Spinal cord (tissue), 10 donors: ENCODE measurements around the gene PGAP1. TPM values are rescaled to one million over a fixed set of nuclear protein-coding genes. Genes with fewer than 3 reads are reported as not detected.
"Not testable (repeated sequence)": the region's sequence is repeated elsewhere in the genome, so short reads cannot be mapped to it uniquely, and the experiment has no call there.

Experiments used
- DNase-seq, 6 donors: peaks; one replicate each; pipeline versions ENCODE4 v3.0.0 to v3.0.0-alpha.2; 2013 to 2015; ENCODE audit warnings: low spot score in 6 of 6, low read depth in 4 of 6
- H3K27ac ChIP-seq: one replicate; pipeline ENCODE4 v1.5.1; 2013; ENCODE audit warnings: low read depth, low read length, control low read depth
- H3K27me3 ChIP-seq: one replicate; pipeline ENCODE4 v1.6.1; 2013; ENCODE audit warnings: low read length; ENCODE audit not compliant: control insufficient read depth, insufficient read depth
- H3K36me3 ChIP-seq: one replicate; pipeline ENCODE4 v1.6.1; 2013; ENCODE audit warnings: low read length; ENCODE audit not compliant: control insufficient read depth, insufficient read depth
- H3K4me1 ChIP-seq: one replicate; pipeline ENCODE4 v1.6.1; 2013; ENCODE audit warnings: low read length; ENCODE audit not compliant: control insufficient read depth, insufficient read depth
- H3K4me3 ChIP-seq: one replicate; pipeline ENCODE4 v1.5.1; 2013; ENCODE audit warnings: low read depth, low read length, control low read depth
- H3K9me3 ChIP-seq: one replicate; pipeline ENCODE4 v1.6.1; 2013; ENCODE audit warnings: low read length; ENCODE audit not compliant: control insufficient read depth, insufficient read depth
- WGBS: methylation state at CpG from one replicate; pipeline ENCODE4 v1.1.5; 2013; ENCODE audit warnings: missing lambda C conversion rate; ENCODE audit not compliant: insufficient coverage; 5-methylcytosine and 5-hydroxymethylcytosine counted together
- polyA plus RNA-seq, 2 donors: library from polyadenylated mRNA; unstranded; fragments of 120-200 nt; gene quantifications; one replicate each; pipeline ENCODE4 v1.2.1, GENCODE V29; 2013; ENCODE audit not compliant: insufficient read length in 2 of 2
- total RNA-seq, 2 donors: library from RNA; depleted of rRNA in 1 of 2; stranded (reverse); fragments of 120-200 nt in 1 of 2; fragments of >200 nt in 1 of 2; gene quantifications; one replicate each; pipeline versions ENCODE4 v1.2.3 to v1.2.4, GENCODE V29; 2013 to 2014
- donor health status: healthy.

The PGAP1 gene
- total and polyA plus RNA-seq, 4 donors: 23.0 to 82.4 (median 29.8) TPM

DNA sequence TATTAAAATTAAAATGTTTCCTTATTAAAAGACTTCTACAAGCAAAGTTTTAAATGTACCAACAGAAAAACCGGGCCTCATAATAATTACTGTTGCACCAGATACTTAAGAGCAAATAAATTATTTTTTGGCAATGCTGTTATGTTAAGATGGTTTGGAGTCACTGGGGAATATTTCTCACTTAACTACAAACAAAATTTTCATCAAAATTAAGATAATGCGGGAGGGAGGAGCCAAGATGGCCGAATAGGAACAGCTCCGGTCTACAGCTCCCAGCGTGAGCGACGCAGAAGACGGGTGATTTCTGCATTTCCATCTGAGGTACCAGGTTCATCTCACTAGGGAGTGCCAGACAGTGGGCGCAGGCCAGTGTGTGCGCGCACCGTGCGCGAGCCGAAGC is 21.1 kb downstream of the PGAP1 start:
- not testable (repeated sequence) for H3K4me3 ChIP-seq, H3K9me3 ChIP-seq, DNase-seq, H3K4me1 ChIP-seq, H3K27me3 ChIP-seq, H3K27ac ChIP-seq
- no CpG with 5 or more reads among the region's 15 CpGs for WGBS
- peaks cover 12% of the 10 kb centered on the region for H3K36me3 ChIP-seq

GRCh38 chr2:196902828-196903227 is 23.7 kb downstream of the PGAP1 start:
- Histone ChIP-seq H3K27me3 (no peaks in the 10 kb centered on the region), H3K36me3 (peaks cover 15% of the 10 kb centered on the region), H3K4me3 (no peak overlapping the region), H3K27ac (no peak overlapping the region), H3K9me3 (no peaks in the 10 kb centered on the region), H3K4me1 (no peaks in the 10 kb centered on the region)
- no CpG with 5 or more reads among the region's 3 CpGs for WGBS
- DNase-seq: no peak

DNA sequence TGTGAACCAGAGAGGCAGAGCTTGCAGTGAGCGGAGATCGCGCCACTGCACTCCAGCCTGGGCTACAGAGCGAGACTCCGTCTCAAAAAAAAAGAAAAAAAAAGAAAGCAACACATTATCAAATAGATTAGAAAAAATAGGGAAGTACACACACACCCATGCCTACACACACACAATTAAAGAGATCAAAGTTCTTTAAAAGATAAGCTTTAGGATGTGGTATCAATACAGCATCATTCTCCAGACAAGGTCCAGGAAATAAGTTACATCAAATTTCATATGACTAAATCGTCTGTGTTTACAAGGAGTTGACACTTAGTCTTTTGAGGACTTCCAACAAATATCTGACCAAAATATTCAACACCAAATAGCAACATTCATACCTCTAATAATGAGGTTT is 25.7 kb downstream of the PGAP1 start:
- Histone ChIP-seq H3K4me3 (no peak overlapping the region), H3K36me3 (peaks cover 21% of the 10 kb centered on the region), H3K27me3 (no peaks in the 10 kb centered on the region), H3K9me3 (no peaks in the 10 kb centered on the region), H3K27ac (no peak overlapping the region), H3K4me1 (no peaks in the 10 kb centered on the region)
- no peak for DNase-seq
- WGBS: no CpG with 5 or more reads among the region's 6 CpGs

- no CpG with 5 or more reads among the region's 3 CpGs for WGBS
- H3K4me1 ChIP-seq: no peaks in the 10 kb centered on the region
- no peak overlapping the region for H3K4me3 ChIP-seq
- peaks cover 21% of the 10 kb centered on the region for H3K36me3 ChIP-seq
- H3K27ac ChIP-seq: no peak overlapping the region
- H3K27me3 ChIP-seq: no peaks in the 10 kb centered on the region
- H3K9me3 ChIP-seq: no peaks in the 10 kb centered on the region
- DNase-seq: no peak
Measured at GRCh38 chr2:196899976-196900375, 26.5 kb downstream of the PGAP1 start.

DNA sequence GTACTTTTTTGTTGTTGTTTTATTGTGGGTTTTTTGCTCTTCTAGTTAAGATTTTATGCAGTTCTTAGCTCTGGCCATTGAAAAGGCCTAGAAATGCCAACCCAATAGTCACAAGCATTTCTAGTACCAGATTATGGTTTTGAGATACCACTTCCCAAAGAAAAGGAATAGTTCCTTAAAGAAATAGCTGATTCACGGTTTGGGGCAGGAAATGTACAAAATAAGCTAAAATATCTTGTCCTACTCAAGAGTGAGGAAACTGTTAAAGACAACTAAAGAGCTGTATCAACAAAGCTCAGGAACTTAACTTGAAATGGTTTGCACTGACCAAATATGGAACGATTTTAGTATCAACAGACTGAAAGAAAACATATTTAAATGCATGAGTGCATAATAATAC is 35.4 kb downstream of the PGAP1 start:
- no CpG with 5 or more reads among the region's 2 CpGs for WGBS
- no peak overlapping the region for H3K4me3 ChIP-seq
- no peak overlapping the region for H3K27ac ChIP-seq
- no peaks in the 10 kb centered on the region for H3K9me3 ChIP-seq
- DNase-seq: no peak
- no peaks in the 10 kb centered on the region for H3K4me1 ChIP-seq
- H3K27me3 ChIP-seq: no peaks in the 10 kb centered on the region
- peaks cover 12% of the 10 kb centered on the region for H3K36me3 ChIP-seq

- Histone ChIP-seq H3K4me1 (no peaks in the 10 kb centered on the region), H3K27me3 (no peaks in the 10 kb centered on the region), H3K9me3 (no peaks in the 10 kb centered on the region), H3K27ac (no peak overlapping the region), H3K36me3 (peaks cover 12% of the 10 kb centered on the region), H3K4me3 (no peak overlapping the region)
- no peak for DNase-seq
Measured at GRCh38 chr2:196887431-196887830, 39.1 kb downstream of the PGAP1 start.

- H3K4me1 ChIP-seq: no peaks in the 10 kb centered on the region
- no CpG with 5 or more reads among the region's 2 CpGs for WGBS
- H3K27ac ChIP-seq: no peak overlapping the region
- H3K4me3 ChIP-seq: no peak overlapping the region
- peaks cover 7% of the 10 kb centered on the region for H3K36me3 ChIP-seq
- no peak for DNase-seq
- no peaks in the 10 kb centered on the region for H3K9me3 ChIP-seq
- H3K27me3 ChIP-seq: no peaks in the 10 kb centered on the region
Measured at GRCh38 chr2:196884368-196884767, 42.1 kb downstream of the PGAP1 start.

DNA sequence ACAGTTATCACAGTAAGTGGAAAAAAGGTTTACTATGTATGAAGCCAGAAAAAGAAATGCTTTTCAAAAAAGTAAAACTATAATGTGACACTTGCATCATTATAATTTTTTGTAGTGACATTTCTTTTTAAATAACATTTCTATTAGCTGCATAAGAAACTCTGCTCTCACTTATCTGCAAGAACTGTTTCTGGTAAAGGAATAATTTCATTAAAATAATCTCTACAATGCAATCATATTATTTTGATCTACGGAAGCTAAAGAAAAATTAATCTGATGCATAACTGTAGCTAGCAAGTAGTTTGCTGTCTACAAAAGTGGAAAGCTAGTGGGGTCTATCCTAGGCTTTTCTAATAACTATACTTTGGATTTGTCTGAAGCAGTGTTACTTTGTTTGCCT is 50.1 kb downstream of the PGAP1 start:
- DNase-seq: no peak
- no CpG with 5 or more reads among the region's 1 CpG for WGBS
- Histone ChIP-seq H3K27me3 (no peaks in the 10 kb centered on the region), H3K9me3 (no peaks in the 10 kb centered on the region), H3K4me3 (no peak overlapping the region), H3K36me3 (peaks cover 14% of the 10 kb centered on the region), H3K4me1 (no peaks in the 10 kb centered on the region), H3K27ac (no peak overlapping the region)

- WGBS: no CpG with 5 or more reads among the region's 1 CpG
- DNase-seq: no peak
- H3K36me3 ChIP-seq: peaks cover 14% of the 10 kb centered on the region
- no peaks in the 10 kb centered on the region for H3K4me1 ChIP-seq
- no peak overlapping the region for H3K27ac ChIP-seq
- H3K9me3 ChIP-seq: no peaks in the 10 kb centered on the region
- H3K27me3 ChIP-seq: no peaks in the 10 kb centered on the region
- H3K4me3 ChIP-seq: no peak overlapping the region
Measured at GRCh38 chr2:196875414-196875813, 51.1 kb downstream of the PGAP1 start.

GRCh38 chr2:196873511-196873910 is 53.0 kb downstream of the PGAP1 start:
- DNase-seq: no peak
- Histone ChIP-seq H3K4me3 (no peak overlapping the region), H3K4me1 (no peaks in the 10 kb centered on the region), H3K9me3 (no peaks in the 10 kb centered on the region), H3K27me3 (no peaks in the 10 kb centered on the region), H3K27ac (no peak overlapping the region), H3K36me3 (peaks cover 8% of the 10 kb centered on the region)
- no CpG with 5 or more reads among the region's 1 CpG for WGBS
